ENCODE measurements around the gene SGCA.

The SGCA gene

GRCh38 chr17:50181591-50182560 lies 16.1 kb downstream of the SGCA start:
- no peak for DNase-seq (ENCODE audit: low read depth, low spot score)

DNA sequence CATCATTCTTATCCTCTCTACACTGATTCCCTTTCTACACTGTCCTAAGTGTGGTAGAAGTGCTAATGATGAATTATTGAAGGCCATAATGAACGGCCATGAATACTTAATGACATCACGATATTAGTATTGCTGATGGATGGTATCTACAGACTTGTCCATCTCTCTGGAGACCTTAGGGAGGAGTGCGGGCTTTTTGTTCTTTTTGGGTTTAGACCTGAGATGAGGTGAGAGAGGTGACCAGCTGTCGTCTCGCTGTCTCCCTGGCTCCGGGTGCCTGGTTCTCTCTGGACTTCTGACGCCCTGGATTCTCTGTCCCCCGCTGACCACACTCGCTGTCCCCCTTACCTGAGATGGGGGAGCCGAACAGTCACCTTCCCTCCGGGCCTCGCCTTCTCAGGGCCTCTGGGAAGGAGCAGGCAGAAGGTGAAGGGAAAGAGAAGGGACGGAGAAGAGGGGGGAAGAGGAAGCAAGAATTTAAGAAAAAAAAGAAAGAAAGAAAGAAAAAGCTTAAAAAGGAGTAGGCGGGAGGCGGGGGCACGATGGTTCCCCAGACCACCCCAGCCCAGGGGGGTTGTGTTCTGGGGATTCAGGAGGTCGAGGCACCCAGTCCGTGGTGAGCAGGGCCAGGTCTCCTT lies 17.1 kb downstream of the SGCA start:
- no peak for DNase-seq (ENCODE audit: low read depth, low spot score)

- no peak for DNase-seq (ENCODE audit: low read depth, low spot score)
These were observed 17.7 kb downstream of the SGCA start for GRCh38 chr17:50183421-50183994.

GRCh38 chr17:50184064-50184463 lies 18.3 kb downstream of the SGCA start:
- no peak for DNase-seq (ENCODE audit: low read depth, low spot score)

- no peak for DNase-seq (ENCODE audit: low read depth, low spot score)
These were observed 19.0 kb downstream of the SGCA start for GRCh38 chr17:50184611-50185398.

- DNase-seq (ENCODE audit: low read depth, low spot score), result no peak
These were observed 20.0 kb downstream of the SGCA start for GRCh38 chr17:50185631-50186471.

DNA sequence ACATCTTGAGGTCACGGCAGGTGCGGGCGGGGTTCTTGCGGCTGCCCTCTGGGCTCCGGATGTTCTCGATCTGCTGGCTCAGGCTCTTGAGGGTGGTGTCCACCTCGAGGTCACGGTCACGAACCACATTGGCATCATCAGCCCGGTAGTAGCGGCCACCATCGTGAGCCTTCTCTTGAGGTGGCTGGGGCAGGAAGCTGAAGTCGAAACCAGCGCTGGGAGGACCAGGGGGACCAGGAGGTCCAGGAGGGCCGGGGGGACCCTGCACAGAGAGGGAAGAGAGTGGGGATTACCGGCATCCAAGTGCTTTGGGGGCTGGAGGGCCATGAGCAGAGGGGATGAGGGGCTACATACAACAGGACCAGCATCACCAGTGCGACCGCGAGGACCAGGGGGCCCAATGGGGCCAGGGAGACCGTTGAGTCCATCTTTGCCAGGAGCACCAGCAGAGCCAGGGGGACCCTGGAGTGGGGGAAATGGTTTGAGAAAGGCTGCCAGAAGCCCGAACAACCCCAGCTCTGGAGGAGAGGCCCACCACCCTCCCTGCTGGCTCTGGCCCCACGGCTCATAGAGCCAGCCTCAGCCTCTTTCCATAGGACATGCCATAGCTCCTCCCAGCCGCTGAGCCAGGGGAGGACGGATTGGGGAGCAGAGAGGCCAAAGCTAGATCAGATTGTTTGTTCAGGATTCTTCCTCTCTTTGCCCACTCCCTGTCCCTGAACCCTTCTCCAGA lies 21.0 kb downstream of the SGCA start:
- no peak for DNase-seq (ENCODE audit: low read depth, low spot score)

DNA sequence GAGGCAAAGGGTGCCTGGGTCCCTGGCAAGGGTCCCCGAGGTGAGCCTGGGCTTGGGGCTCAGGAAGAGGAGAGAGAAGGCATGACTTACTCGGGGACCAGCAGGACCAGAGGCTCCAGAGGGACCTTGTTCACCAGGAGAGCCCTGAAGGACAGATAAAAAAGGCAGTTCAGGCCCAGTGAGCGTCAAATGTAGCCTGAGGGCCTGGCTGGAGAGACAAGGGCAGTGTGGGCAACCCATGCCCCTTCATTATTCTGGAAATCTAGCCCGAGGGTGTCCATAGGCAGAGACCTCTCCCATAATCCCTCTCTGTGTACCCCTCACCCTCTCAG lies 21.6 kb downstream of the SGCA start:
- no peak for DNase-seq (ENCODE audit: low read depth, low spot score)

GRCh38 chr17:50187751-50188530 lies 22.1 kb downstream of the SGCA start:
- no peak for DNase-seq (ENCODE audit: low read depth, low spot score)

- no peak for DNase-seq (ENCODE audit: low read depth, low spot score)
These were observed 22.7 kb downstream of the SGCA start for GRCh38 chr17:50188531-50188920.

GRCh38 chr17:50188921-50189549 lies 23.2 kb downstream of the SGCA start:
- DNase-seq (ENCODE audit: low read depth, low spot score), result no peak

DNA sequence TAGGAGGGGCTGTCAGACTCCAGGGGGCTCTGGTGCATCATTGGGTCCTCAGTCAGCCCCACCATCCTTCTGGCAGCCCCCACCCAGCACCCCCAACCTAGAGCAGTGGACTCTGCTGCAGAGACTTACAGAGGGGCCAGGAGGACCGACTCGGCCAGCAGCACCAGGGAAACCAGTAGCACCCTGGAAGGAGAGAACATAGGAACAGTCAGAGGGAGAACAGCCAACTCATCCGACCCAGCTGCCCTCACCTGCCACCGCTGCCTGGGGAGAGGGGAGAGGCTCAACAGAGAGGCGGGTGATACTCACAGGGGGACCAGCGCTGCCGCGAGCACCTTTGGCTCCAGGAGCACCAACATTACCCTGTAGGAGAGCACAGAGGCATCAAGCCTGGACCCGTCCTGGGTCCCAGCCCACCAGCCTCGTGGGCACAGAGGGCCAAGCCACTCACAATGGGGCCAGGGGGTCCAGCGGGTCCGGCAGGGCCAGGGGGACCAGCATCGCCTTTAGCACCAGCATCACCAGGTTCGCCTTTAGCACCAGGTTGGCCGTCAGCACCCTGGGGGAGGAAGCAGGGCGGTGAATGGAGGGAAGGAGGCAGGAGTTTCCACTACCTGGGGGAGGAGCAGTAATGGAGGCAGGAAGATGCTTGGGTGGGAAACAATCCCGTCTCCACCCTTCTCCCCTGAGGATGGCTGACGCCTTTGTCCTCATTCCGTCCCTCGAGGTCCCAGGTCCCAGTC lies 23.9 kb downstream of the SGCA start:
- DNase-seq (ENCODE audit: low read depth, low spot score), result no peak

- DNase-seq (ENCODE audit: low read depth, low spot score), result no peak
These were observed 24.4 kb downstream of the SGCA start for GRCh38 chr17:50190293-50190602.

DNA sequence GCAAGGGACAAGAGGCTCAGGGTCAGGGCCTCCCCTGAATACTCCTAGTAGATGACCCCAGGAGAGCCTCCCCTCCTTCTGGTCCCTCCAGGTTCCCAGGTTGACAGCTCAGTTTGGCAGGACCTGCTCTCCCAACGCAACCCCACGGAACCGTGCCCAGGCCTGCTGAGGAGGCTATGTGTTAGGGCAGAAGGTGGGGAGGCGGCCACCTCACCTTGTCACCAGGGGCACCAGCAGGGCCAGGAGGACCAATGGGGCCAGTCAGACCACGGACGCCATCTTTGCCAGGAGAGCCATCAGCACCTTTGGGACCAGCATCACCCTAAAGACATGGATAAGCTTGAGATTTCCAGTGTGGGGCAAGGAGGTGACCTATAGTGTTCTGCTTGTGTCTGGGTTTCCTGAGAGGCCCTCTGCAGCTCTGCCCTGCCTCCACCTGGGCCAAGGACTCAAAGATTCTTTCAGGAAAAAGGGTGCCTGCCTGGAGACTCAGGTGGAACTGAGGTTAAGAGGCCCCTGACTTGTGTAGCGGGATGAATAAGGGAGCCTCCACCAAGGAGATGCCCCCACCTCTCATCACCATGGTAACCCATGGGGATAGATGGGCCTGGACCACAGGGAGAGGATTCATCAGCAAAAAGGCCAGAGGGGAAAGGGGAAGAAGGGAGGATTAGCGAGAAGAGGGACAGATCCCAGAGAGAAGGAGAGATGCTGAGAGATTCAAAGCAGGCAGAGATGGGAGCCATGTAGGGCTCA lies 25.0 kb downstream of the SGCA start:
- DNase-seq (ENCODE audit: low read depth, low spot score), result no peak

- DNase-seq (ENCODE audit: low read depth, low spot score), result no peak
These were observed 25.7 kb downstream of the SGCA start for GRCh38 chr17:50191359-50192143.

DNA sequence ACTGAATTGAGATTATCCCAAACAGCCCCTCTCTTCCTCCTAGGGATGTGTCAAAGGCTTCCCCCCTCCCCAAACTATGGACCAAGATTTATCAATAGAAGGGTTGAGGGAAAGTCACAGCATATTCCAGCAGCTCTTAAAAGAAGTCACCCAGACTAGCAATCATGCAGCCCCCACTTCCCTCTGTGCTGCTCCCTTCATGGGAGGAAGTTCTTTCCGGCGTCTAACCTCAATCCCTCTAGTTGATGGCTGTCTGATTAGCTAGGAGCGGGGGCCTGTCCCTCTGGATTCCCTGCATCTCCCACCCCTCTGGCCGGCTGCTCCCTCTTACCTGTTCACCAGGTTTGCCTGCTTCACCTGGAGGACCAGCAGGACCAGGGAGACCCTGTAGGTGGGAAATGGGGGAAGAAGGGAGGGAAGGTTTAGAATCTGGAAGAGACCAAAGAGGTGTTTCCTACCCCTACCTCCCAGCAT lies 26.4 kb downstream of the SGCA start:
- no peak for DNase-seq (ENCODE audit: low read depth, low spot score)

All from smooth muscle cell of the brain vasculature (primary cell).